ENCODE results near the gene GNG14.
"Not testable (repeated sequence)": the region's sequence is repeated elsewhere in the genome, so short reads cannot be mapped to it uniquely, and the experiment has no call there.

GNG14 gene

GRCh38 chr19:12696366-12697335, 8.9 kb downstream of the GNG14 start, which contains the start of gene FBXW9:
Gene FBXW9 (minus strand): TSS chr19:12696631. CDS start chr19:12696581, 50 bp downstream.
- DNase-seq, result peak; percentile 96

DNA sequence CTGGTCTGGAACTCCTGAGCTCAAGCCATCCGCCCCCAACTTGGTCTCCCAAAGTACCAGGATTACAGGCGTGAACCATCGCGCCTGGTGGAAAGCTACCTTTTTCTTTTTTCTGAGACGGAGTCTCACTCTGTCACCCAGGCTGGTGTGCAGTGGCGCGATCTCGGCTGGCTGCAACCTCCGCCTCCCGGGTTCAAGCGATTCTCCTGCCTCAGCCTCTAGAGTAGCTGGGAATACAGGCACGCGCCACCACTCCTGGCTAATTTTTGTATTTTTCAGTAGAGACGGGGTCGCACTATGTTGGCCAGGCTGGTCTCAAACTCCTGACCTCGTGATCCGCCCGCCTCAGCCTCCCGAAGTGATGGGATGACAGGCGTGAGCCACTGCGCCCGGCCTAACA, 9.6 kb downstream of the GNG14 start:
- DNase-seq, result not testable (repeated sequence)

GRCh38 chr19:12698138-12698537, 10.3 kb downstream of the GNG14 start:
- DNase-seq, result no peak

DNA sequence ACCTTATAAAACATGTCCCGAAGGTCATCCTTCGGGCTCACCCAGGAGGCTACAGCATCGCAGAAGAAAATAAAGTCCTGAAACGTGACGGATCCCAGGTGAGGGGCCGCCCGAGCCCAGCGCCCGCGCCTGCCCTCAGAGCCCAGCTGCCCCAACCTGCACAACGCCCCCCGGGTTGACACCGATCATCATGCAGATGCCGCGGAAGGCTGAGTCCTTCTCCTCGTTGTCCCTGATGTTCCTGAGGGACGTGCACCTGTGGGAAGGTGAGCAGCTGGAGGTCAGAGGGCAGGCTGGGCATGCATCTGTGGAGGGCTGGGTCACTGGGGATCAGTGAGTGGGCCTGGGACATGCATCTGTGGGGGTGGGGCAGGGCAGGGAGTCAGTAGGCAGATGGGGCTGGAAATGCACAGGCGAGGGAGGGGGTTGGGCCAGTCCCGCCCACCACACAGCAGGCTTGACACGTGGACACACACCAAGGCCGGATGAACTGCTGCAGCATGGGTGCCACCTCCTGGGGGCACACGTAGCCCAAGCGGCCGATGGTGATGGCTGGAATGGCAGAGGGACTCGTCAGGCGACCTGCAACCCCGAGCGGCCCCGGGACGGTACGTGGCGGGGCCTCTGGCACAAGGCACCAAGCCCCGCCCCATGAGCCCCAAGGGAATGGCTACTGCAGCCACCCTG, 13.9 kb downstream of the GNG14 start:
- DNase-seq, result no peak

GRCh38 chr19:12703046-12703445, 15.2 kb downstream of the GNG14 start:
- no peak for DNase-seq

- DNase-seq, result no peak
Observed at GRCh38 chr19:12705169-12705568, 17.4 kb downstream of the GNG14 start.

DNA sequence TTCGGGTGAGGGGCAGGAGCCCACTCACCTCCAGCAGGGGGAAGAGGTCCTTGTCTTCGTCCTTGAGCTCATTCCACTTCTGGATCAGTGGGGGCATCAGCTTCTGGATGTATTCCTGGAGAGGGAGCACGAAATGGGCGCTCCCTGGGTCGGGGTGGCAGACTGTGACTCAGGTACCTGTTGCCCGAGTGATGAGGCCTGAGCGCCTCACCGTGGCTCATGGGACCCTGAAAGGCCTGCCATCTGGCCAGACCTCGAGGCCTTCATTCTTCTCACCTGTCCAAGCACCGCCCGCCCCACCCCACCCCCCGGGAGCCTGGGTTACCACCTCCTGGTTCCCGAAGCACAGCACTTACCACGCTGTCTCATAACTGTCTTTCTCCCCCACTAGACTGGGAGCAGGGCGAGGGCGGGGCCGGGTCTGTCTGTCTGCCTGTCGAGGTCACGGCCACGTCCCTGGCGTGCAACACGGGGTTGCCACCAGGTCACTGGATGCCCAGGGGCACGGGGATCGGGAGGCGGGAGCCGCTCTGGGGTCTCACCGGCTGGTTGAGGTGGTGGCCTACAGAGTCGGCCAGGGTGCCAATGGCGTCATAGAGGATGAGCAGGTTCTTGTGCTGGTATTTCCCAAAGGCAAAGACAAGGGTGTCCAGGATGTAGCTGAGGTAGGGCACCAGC, 18.0 kb downstream of the GNG14 start:
- no peak for DNase-seq

DNA sequence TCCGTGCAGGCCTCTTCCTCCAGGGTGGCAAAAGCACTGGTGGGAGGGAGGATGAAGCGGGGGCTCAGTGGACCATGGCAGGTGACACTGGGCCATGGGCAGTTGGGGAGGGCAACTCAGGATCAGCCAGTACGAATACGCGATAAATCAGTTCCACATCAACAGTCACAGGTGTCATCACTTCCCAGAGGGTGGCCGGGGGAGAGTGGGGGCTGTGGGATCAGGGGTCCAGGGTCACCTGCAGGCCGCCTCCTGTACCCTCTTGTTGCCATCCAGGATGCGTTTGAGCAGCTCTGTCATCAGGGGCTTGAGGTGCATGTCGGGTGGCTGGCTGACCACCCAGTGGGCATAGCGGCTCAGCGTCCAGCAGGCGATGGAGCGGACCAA, 18.5 kb downstream of the GNG14 start:
- no peak for DNase-seq

DNA sequence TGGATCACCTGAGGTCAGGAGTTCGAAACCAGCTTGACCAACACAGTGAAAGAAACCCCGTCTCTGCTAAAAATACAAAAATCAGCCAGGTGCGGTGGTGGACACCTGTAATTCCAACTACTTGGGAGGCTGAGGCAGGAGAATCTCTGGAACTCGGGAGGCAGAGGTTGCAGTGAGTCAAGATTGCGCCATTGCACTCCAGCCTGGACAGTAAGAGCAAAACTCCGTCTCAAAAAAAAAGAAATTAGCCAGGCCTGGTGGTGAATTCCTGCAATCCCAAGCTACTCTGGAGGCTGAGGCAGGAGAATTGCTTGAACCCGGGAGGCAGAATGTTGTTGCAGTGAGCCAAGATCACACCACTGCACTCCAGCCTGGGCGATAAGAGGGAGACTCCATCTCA, 20.8 kb downstream of the GNG14 start:
- no peak for DNase-seq

DNA sequence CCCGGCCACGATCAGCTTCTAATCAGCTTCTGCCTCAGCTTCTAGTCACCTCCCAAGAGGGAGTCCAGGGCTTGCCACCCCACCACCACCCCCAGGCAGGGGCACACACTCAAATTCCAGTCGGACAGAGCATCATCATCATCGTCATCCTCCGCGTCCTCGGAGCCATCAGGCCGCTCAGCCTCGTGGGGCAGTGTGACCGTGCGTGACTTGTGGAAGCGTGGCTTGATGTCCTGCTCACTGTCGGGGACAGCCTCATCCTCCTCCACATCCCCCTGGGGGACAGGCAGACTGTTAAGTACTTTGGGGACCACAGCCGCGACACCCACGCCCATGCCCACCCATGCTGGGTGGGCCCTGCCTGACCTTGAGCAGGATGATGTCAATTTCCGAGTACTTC, 23.4 kb downstream of the GNG14 start:
- DNase-seq, result no peak

- DNase-seq, result not testable (repeated sequence)
Observed at GRCh38 chr19:12712077-12712476, 24.3 kb downstream of the GNG14 start.

DNA sequence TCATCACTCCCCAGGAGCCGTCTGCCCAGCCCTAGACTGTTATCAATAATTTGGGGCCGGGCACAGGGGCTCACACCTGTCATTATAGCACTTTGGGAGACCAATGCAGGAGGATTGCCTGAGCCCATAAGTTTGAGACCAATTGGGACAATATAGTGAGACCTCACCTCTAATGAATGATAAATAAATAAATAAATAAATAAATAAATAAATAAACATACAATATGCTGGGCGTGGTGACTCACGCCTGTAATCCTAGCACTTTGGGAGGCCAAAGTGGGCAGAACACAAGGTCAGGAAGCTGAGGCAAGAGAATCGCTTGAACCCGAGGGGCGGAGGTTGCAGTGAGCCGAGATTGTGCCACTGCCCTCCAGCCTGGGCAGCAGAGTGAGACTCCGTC, 25.5 kb downstream of the GNG14 start:
- DNase-seq, result not testable (repeated sequence)

DNA sequence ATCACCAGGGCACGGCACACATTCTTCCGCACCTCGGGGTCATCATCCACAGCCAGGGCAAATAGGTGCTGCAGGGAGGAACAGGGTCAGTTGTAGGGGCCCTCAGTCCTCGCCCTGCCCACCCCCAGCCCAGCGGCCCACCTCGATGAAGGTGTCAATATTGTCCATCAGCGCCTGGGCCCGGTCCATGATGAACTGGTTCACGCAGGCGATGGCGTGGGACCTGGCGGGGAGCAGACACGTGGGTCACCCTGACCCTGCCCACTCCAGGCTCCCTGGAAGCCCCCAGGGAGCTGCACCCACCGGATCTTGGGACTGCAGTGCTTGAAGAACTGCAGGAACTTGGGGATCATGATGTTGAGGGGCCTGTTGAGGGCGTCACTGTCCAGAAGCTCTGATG, 27.3 kb downstream of the GNG14 start:
- DNase-seq, result no peak

- no peak for DNase-seq
Observed at GRCh38 chr19:12715929-12716328, 28.1 kb downstream of the GNG14 start.

GRCh38 chr19:12720296-12720695, 32.5 kb downstream of the GNG14 start:
- no peak for DNase-seq

DNA sequence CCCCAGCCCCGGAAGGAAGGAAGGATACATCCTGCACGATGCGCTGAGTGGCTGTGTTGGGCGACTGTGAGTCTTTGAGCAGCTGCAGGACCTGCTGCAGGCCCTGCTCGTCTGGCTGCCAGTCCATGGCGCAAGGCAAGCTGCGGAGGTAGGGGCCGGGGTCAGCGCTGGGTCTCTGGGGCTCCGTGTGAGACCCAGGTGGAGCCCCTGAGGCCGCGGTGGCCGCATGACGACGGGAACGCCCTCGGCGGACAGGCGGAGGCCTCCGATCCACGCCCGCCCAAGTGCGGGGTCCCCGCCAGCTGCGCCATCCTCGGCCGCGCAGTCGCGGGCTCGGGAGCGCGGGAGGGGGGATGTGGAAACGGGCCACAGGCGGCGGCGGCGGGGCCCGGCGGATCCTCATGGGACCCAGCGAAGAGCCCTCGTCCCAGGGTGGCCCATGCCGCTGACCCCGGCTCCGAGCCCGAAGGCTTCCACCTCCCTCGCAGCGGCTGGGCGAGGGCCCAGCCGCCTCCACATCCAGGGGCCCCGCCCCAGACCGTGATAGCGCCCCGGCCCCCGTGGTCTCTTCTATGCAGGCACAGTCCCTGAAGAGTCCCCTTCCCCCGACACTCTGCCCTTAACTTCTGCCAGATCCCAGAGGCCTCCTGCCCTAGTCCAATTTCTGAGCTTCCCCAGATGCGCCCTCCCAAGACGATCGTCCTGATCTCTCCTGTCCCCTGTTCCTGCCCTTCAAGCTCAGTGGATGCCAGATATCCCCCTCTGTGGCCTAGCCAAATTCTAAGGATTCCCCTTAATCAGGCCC, 33.3 kb downstream of the GNG14 start:
- no peak for DNase-seq

- peak; percentile 87 for DNase-seq
Observed at GRCh38 chr19:12721656-12722565, 34.1 kb downstream of the GNG14 start.

DNA sequence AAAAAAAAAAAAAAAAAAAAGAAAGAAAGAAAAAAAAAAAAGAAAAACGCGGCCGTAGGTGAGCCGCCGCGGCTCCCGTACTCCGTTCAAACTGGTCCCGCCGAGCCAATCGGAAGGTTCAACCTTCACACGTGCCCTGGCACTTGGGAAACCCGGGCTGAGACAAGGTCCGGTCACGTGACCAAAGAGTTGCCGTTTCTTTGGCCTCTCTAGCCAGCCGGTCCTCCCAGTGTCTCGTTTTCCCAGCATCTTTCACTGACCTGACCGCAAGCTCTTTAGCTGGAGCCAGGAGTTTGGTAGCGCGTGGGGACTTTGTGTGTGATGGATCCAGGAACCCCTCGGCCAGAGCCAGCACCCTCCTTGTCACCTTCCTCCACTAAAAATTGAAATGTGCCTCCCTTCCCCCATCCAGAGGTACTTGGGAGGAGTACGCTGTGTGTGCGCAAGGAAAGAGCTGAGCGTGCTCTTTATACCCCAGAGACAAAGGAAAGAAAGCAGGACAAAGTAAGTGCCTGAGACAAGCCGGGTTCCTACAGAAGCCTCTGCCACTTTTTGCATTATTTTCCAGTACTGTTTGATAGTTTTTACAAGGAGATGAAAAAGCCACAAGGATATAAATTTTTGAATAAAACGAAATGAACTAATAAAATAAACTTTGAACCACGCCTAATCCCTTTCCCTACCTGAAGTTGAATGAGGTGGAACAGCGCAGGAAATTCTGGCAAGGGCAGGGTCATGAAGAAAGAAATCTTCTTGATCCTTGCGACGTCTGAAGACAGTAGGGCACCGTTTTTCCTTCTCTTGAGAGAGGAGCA, 35.0 kb downstream of the GNG14 start:
- peak; percentile 97 for DNase-seq

DNA sequence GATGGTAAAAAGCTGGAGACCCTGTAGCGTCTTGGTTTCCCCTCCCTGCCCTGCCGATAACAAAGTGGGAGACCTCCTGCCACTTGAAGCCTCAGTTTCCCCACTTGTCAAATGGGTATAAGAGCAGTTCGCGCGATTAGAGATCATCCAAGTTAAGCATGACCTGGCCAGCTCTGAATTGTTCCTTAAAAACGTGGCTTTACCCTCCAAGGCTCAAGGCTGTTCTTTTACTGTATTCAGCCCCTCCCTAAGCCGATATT, 35.5 kb downstream of the GNG14 start:
- DNase-seq, result no peak

DNA sequence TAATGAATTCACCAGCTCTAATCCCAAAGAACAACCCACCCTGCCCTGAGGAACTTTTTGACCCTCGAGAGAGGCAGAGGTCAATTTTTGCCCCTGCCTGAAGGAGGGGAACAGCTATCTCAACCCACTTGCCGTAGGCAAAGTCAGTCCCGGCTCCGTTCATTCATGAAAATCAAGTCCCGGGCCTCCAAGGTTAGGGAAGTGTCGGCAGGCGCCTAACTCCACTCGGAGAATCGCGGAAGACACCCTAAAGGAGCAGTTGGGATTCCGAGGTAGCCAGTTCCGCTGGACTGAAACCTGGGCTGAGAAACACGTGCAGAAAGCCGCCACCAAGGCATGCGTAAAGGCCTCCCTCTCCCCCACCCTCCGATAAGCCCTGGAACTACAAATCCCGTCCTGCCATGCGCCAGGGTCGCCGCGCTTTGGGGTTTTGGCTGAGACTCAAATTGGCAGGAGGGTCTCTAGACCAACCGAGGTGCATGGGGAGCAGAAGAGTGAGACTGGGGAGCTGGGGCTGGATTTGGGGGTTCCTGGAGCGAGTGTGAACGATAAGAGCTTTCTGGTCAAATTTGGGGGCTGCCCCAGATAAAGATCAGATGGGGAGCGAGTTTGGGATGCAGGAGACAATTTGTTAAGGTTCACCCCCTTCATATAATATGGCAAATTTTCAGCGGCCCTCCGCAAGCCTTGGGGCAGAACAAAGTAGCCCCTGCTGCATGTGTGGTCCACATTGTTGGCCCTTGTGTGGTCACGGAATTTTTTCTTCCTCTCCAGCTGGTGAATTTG, 36.0 kb downstream of the GNG14 start, which contains the start of gene TNPO2:
TSS of gene TNPO2 (minus strand) at position 292 of the 786 bp plus-strand sequence. CDS start 2,955 bp downstream, outside the sequence.
- peak; percentile 82 for DNase-seq
